Effector memory CD8-positive, alpha-beta T cell (primary cell): ENCODE results near the gene SLAMF7.
"Not testable (repeated sequence)": the region's sequence is repeated elsewhere in the genome, so short reads cannot be mapped to it uniquely, and the experiment has no call there.

Experiments
- ATAC-seq: fragments of 150-1000 bp; cut with Tn5 transposase; replicated peaks from 2 replicates; pipeline ENCODE4 v1.10.0; 2021; ENCODE audit warnings: mild to moderate bottlenecking, moderate library complexity
- DNase-seq, 3 experiments: peaks; one replicate each; pipeline ENCODE4 v3.0.0; 2021
- H3K27ac Mint-ChIP-seq, 2 donors: one replicate each; pipeline ENCODE4 v1.8.0; 2022; ENCODE audit warnings: mild to moderate bottlenecking in 2 of 2, mixed read lengths in 2 of 2, moderate library complexity in 2 of 2
- H3K27me3 Mint-ChIP-seq, 2 donors: one replicate each; pipeline ENCODE4 v1.8.0; 2022; ENCODE audit warnings: mixed read lengths in 2 of 2
- H3K36me3 Mint-ChIP-seq: one replicate; pipeline ENCODE4 v1.8.0; 2022; ENCODE audit warnings: mild to moderate bottlenecking, moderate library complexity, mixed read lengths; ENCODE audit not compliant: insufficient read depth
- H3K4me1 Mint-ChIP-seq, 2 donors: one replicate each; pipeline ENCODE4 v1.8.0; 2022; ENCODE audit warnings: low read depth in 2 of 2, mixed read lengths in 2 of 2
- H3K4me3 Mint-ChIP-seq, 2 donors: one replicate each; pipeline ENCODE4 v1.8.0; 2022; ENCODE audit warnings: mild to moderate bottlenecking in 2 of 2, mixed read lengths in 2 of 2, moderate library complexity in 2 of 2
- H3K9me3 Mint-ChIP-seq, 2 donors: one replicate each; pipeline ENCODE4 v1.8.0; 2022; ENCODE audit warnings: mixed read lengths in 2 of 2

Gene SLAMF7

DNA sequence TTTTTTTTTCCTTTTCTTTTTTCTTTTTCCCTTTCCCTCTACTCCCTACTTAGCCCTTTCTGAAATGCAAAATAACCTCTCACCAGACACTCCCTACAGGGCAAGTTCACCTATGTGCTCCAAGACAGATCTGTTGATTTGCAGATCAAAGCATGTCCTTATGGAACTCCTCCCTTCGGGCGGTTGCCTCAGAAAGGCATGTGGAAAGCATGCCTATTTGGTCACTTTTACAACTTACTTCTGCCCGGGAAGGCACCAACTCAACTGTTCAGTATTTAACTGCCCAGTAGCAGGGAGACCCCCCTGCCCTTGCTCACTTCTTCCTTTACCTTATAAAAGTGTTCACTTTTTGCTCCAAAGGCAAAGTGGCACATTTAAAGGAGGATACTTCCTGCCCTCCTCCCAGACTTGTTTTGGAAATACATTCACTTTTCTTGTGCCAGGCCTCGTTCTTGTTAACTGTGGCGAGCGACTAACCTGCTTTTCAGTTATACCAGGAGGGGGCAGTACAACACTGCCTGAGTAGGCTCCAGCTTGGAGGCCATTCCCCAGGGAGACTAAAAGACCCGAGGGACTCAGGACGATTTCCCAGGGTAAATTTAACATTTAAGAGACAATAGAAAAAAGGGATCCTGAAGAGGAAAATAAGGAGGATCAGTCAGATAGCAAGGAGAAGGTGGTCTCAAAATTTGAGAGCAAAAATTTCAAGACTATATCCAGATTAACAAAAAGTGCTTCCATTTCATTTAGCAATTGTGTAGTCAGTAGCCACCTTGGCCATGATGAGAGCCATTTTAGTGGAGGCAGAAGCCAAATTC lies 12.3 kb upstream of the SLAMF7 start:
- Mint-ChIP-seq H3K27me3 (no peaks in the 10 kb centered on the region), H3K36me3 (no peaks in the 10 kb centered on the region), H3K9me3 (no peaks in the 10 kb centered on the region), H3K4me1 (peaks cover 10 to 18% of the 10 kb centered on the region in 2 donors), H3K27ac (no peak overlapping the region), H3K4me3 (no peak overlapping the region)
- DNase-seq = peak; percentile 66 to 72 (median 66)
- peak; percentile 83 for ATAC-seq

DNA sequence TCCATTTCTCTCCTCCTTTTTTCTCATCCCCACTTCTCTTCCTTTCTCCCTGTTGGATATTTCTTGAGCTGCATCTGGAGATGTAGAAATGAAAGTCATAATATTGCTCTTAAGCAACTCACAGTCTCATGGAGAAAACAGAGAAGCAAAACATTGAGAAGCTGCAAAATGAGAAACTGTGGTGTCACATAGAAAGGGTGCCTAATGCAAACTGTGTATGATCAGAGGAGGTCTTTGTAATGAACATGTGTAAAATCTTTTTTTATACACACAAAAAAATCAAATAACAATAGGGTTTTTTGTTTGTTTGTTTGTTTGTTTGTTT lies 11.8 kb upstream of the SLAMF7 start:
- Mint-ChIP-seq H3K4me1 (peaks cover 14 to 21% of the 10 kb centered on the region in 2 donors), H3K9me3 (no peaks in the 10 kb centered on the region), H3K27ac (no peak overlapping the region), H3K27me3 (no peaks in the 10 kb centered on the region), H3K4me3 (no peak overlapping the region), H3K36me3 (no peaks in the 10 kb centered on the region)
- DNase-seq (no peak), ATAC-seq (no peak)

DNA sequence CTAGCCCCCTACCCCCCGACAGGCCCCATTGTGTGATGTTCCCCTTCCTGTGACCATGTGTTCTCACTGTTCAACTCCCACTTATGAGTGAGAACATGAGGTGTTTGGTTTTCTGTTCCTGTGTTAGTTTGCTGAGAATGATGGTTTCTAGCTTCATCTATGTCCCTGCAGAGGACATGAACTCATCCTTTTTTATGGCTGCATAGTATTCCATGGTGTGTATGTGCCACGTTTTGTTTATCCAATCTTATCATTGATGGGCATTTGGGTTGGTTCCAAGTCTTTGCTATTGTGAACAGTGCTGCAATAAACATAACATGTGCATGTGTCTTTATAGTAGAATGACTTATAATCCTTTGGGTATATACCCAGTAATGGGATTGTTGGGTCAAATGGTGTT lies 7.5 kb upstream of the SLAMF7 start:
- H3K9me3 Mint-ChIP-seq, H3K36me3 Mint-ChIP-seq, ATAC-seq, H3K27me3 Mint-ChIP-seq, DNase-seq: not testable (repeated sequence)
- peaks cover 28 to 30% of the 10 kb centered on the region in 2 donors for H3K4me1 Mint-ChIP-seq
- H3K4me3 Mint-ChIP-seq = peak overlapping the region in 1 of 2 donors; percentile 21
- H3K27ac Mint-ChIP-seq = peak overlapping the region in 1 of 2 donors; percentile 86

DNA sequence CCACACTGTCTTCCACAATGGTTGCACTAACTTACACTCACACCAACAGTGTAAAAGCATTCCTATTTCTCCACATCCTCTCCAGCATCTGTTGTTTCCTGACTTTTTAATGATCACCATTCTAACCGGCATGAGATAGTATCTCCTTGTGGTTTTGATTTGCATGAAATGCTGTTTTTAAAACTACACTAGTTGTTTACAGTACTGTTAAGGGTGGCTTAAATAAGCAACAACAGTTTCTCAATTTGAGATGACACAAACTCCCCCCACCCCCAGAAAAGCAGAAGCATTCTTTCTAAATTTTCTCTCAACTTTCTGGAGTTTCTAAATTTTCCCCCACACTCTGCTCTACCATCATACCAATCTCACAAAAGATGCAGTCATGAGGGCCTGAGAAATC lies 7.1 kb upstream of the SLAMF7 start:
- ATAC-seq (no peak), DNase-seq (no peak)
- Mint-ChIP-seq H3K27ac (peak overlapping the region; percentile 0 to 86), H3K36me3 (peaks cover 7% of the 10 kb centered on the region), H3K9me3 (peaks cover 0 to 13% of the 10 kb centered on the region in 2 donors), H3K4me1 (peaks cover 28 to 30% of the 10 kb centered on the region in 2 donors), H3K27me3 (no peaks in the 10 kb centered on the region), H3K4me3 (peak overlapping the region in 1 of 2 donors; percentile 21)

DNA sequence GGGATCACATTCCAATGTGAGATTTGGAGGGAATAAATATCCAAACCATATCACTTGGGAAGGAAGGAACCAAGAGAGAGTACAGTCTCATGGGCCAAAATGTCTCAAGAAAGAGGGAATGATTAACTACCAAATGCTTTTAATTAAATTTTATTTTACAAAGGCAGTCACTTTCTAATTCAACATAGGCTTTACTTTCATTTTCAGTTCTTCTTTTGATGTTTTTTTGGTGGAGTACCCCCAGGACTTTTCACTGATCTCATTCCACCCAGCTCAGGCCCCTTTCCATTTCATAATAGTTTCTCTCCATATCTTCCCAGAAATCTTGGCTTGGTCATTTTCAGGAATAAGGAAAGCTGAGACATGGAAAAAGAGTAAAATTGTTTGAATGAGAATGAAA lies 5.1 kb upstream of the SLAMF7 start:
- DNase-seq = no peak
- Mint-ChIP-seq H3K27ac (peak overlapping the region; percentile 0 to 86), H3K4me3 (peak overlapping the region; percentile 31 to 59), H3K9me3 (peaks cover 0 to 15% of the 10 kb centered on the region in 2 donors), H3K27me3 (no peaks in the 10 kb centered on the region), H3K4me1 (peaks cover 36 to 40% of the 10 kb centered on the region in 2 donors), H3K36me3 (peaks cover 7% of the 10 kb centered on the region)
- ATAC-seq = no peak

DNA sequence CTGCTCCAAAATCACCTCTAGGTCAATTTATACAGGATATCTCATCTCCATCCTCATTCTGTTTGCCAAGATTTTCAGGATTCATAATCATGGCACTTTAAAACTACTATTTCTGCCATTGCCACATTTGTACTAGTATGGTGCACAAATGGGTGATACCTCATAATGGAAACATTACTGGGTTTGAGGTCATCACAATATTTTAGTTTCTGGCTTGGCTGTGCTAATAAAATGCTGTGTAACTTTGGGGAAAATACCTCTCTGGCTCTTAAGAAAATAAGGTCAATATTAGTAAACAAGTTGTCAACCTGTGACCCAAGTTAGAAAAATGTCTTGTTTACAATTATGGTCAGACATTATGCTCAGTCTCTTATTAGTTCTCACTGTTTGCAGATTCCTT lies 4.7 kb upstream of the SLAMF7 start:
- H3K9me3 Mint-ChIP-seq = peaks cover 0 to 15% of the 10 kb centered on the region in 2 donors
- peaks cover 7% of the 10 kb centered on the region for H3K36me3 Mint-ChIP-seq
- peak overlapping the region; percentile 31 to 59 for H3K4me3 Mint-ChIP-seq
- peak overlapping the region; percentile 0 to 86 for H3K27ac Mint-ChIP-seq
- ATAC-seq (no peak), DNase-seq (no peak)
- H3K27me3 Mint-ChIP-seq = no peaks in the 10 kb centered on the region
- peaks cover 37 to 40% of the 10 kb centered on the region in 2 donors for H3K4me1 Mint-ChIP-seq

DNA sequence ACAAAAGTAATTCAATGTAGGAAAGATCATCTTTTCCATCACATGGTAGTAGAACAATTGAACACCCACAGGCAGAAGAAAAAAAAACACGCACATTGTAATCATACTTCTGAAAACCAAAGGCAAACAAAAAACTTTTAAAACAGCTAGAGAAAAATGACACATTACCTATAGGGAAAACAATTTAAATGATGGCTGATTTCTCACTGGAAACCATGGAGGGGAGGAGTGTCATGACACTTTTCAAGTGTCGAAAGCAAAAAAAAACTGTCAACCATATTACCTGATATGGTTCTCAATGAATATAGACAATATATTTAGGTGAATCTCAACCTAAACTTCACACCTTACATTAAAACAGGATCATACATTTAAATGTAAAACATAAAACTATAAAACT lies 776 bp upstream of the SLAMF7 start:
- Mint-ChIP-seq H3K4me3 (peak overlapping the region; percentile 76 to 88), H3K9me3 (peaks cover 0 to 15% of the 10 kb centered on the region in 2 donors), H3K4me1 (peaks cover 45 to 53% of the 10 kb centered on the region in 2 donors), H3K27me3 (no peaks in the 10 kb centered on the region), H3K27ac (peak overlapping the region; percentile 82 to 87), H3K36me3 (peaks cover 28% of the 10 kb centered on the region)
- DNase-seq = no peak
- ATAC-seq = peak; percentile 9

DNA sequence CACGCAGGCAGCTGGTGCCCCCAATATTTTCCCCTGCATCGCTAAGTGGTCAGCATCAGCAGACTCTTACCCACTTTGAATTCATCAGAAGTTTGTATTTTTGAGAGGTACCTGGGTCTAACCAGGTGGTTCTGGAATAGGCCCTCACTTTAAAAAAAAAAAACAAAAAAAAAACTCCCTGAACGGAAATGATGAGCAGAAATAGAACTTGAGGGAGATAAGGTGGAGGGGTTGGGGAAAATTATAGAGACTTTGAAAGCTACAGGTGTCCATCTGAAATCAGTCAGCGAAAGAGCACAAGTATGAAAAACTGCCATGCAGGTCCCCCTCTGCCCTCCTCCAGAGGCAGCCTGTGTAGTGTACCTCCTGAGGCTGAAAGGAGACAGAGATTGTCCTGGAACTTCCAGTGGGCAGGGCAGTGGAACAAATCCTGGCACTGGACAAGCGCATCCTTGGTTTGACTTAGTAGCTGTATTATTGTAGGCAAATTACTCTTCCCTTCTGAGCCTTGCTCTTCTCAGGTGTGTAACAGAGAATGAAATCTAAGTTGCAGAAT lies 1.2 kb downstream of the SLAMF7 start:
- peak overlapping the region; percentile 76 to 88 for H3K4me3 Mint-ChIP-seq
- no peak for ATAC-seq

DNA sequence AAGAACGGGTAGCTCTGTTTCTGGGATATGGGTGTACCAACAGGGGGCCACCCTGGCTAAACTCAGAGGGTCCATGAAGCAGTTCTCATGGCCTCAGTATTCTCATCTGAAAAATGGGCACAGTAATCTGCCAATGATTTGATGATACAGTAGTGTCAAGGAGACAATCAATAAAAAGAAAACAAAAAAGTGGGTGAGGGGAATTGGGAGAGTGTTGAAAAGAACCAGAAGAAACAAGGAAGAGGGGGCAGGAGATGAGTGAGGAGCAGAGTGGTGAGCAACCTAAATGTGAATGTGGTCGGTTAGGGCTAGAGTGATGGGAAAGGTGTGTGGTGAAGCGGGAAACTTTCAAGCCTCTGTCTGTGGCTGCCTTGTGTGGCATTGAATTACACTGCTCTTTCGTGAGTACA lies 2.0 kb downstream of the SLAMF7 start:
- Mint-ChIP-seq H3K9me3 (peaks cover 0 to 11% of the 10 kb centered on the region in 2 donors), H3K4me3 (peak overlapping the region; percentile 76 to 88), H3K27me3 (no peaks in the 10 kb centered on the region), H3K36me3 (peaks cover 32% of the 10 kb centered on the region), H3K27ac (peak overlapping the region; percentile 82 to 98), H3K4me1 (peaks cover 53 to 71% of the 10 kb centered on the region in 2 donors)
- DNase-seq (no peak), ATAC-seq (peak; percentile 38)

More for the DNA sequence above, 1.2 kb downstream of the SLAMF7 start:
- H3K27ac Mint-ChIP-seq = peak overlapping the region; percentile 82 to 98
- H3K36me3 Mint-ChIP-seq = peaks cover 33% of the 10 kb centered on the region
- no peak for DNase-seq
- H3K4me1 Mint-ChIP-seq = peaks cover 52 to 62% of the 10 kb centered on the region in 2 donors
- H3K27me3 Mint-ChIP-seq = no peaks in the 10 kb centered on the region
- peaks cover 0 to 15% of the 10 kb centered on the region in 2 donors for H3K9me3 Mint-ChIP-seq

DNA sequence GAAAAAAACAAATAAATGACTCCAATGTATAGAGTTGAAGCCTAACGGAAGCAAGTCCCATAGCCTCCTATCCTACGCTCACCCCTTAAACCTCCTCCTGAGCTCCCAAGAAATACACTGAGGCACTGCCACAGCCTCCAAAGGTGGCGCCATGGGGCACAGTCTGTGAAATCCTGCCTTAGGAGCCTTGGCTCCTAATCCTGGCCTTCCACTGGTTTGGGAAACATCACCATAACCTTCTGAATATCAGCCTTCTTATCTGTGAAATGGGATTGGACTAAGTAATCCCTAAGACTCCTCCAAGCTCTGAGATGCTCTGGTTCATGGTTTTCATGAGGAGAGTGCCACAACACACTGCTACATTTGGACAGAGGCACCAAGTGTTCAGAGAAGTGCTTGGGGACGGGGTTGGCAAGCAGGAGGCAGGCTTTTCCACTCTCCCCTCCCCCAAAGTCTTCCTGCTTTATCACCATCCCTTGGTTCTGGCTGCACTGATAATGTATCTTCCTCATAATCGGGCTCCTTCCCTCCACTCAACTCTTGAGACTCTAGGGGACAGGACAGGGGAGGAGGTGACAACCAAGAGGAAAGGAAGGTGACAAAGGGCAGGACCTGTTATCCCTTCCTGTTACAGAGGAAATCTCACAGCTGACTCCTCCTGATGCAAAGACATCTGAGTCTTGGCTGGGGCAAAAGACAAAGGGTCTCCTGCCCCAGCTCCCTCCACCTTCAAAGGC lies 2.7 kb downstream of the SLAMF7 start:
- Mint-ChIP-seq H3K36me3 (peaks cover 28% of the 10 kb centered on the region), H3K27ac (peak overlapping the region; percentile 82 to 98), H3K9me3 (peaks cover 0 to 5% of the 10 kb centered on the region in 2 donors), H3K27me3 (no peaks in the 10 kb centered on the region), H3K4me3 (peak overlapping the region; percentile 76 to 88), H3K4me1 (peaks cover 58 to 78% of the 10 kb centered on the region in 2 donors)
- no peak for ATAC-seq
- no peak for DNase-seq

DNA sequence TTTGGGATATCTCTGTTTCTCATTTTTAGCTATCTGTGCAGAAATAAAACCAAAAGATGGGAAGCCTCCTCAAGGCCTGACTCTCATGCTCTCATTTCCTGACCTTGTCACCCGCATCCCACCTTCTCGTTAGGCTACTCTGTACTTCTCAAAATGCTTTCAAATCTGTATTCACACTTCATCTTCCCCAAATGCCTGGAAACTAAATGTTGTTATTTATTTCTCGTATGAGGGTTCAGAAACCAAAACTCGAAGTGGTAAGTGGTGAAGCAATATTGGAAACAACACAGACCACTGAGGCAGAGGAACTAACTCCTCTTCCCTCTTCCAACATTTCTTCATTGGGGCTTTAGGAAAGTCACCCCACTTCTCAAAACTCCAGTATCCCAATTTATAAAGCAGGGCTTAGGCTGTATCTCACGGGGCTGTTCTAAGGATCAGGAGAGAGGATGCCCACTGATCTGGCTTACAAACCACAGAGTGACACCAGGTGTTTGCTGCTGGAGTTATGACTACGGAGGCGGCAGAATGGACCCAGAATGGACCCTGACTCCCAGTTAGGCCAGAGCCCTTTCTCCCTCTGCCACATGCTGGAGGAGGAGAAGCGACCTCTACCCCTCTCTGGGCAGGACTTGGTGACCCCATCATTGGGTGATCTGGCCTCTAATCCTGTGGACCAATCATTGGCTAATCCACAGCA lies 3.5 kb downstream of the SLAMF7 start:
- Mint-ChIP-seq H3K4me1 (peaks cover 58 to 83% of the 10 kb centered on the region in 2 donors), H3K27ac (peak overlapping the region; percentile 82 to 98), H3K27me3 (no peaks in the 10 kb centered on the region), H3K36me3 (peaks cover 36% of the 10 kb centered on the region), H3K9me3 (no peaks in the 10 kb centered on the region), H3K4me3 (peak overlapping the region; percentile 76 to 88)
- ATAC-seq (no peak), DNase-seq (no peak)

DNA sequence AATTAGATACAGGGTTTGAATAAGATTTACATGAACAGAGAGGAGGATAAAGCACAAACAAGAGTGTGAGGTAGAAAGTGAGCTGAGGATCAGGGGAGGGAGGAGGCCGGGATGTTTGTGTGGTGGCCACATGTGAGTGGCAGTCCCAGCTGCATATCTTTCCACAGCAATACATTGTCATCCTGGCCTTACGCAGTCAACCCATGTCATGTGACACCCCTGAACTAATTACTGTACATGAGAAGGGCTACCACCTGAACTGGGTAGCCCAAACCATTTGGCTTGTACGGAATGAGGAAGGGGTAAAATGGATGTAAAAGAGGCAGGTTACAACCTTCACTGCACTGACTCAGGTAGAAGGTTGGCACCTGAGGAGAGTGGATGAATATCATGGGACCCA lies 4.2 kb downstream of the SLAMF7 start:
- Mint-ChIP-seq H3K4me1 (peaks cover 62 to 84% of the 10 kb centered on the region in 2 donors), H3K4me3 (peak overlapping the region; percentile 76 to 88), H3K36me3 (peaks cover 37% of the 10 kb centered on the region), H3K27me3 (no peaks in the 10 kb centered on the region), H3K27ac (peak overlapping the region; percentile 82 to 98), H3K9me3 (no peaks in the 10 kb centered on the region)
- ATAC-seq (no peak), DNase-seq (no peak)
